ENCODE measurements around the gene COG6.

- TF ChIP-seq EZH2phosphoT487 (IDR thresholded peaks at IDR 0.05; ENCODE audit: insufficient read depth, low read depth) = no peak
- no peak for TF ChIP-seq EZH2 (IDR thresholded peaks at IDR 0.05; ENCODE audit: insufficient read depth, poor library complexity, severe bottlenecking)
Measured at GRCh38 chr13:39612023-39612637, 43.3 kb upstream of the COG6 start.

All from GM23248 (cell line).